Suprapubic skin (tissue), 4 donors: ENCODE results near the gene PTPRD. TPM values are rescaled to one million over a fixed set of nuclear protein-coding genes. Genes with fewer than 3 reads are reported as not detected.

Source experiments
- DNase-seq, 2 donors: peaks; one replicate each; pipeline ENCODE4 v3.0.0-alpha.2; 2019; ENCODE audit warnings: low spot score in 2 of 2
- H3K27ac ChIP-seq: fragments of 200-600 bp; sonication (generic); one replicate; pipeline ENCODE4 v1.5.1; 2019
- H3K27me3 ChIP-seq: fragments of 200-600 bp; sonication (generic); one replicate; pipeline ENCODE4 v1.5.1; 2019
- H3K36me3 ChIP-seq: fragments of 200-600 bp; sonication (generic); one replicate; pipeline ENCODE4 v1.5.1; 2019
- H3K4me1 ChIP-seq: fragments of 200-600 bp; sonication (generic); one replicate; pipeline ENCODE4 v1.5.1; 2019
- H3K4me3 ChIP-seq: fragments of 200-600 bp; sonication (generic); one replicate; pipeline ENCODE4 v1.5.1; 2019; ENCODE audit warnings: mild to moderate bottlenecking
- H3K9me3 ChIP-seq: fragments of 200-600 bp; sonication (generic); one replicate; pipeline ENCODE4 v1.5.1; 2019
- CTCF ChIP-seq, 2 donors: fragments of 200-600 bp in 1 of 2; fragments of 450-650 bp in 1 of 2; sonication (generic) in 1 of 2; IDR thresholded peaks; one replicate each; pipeline ENCODE4 v1.5.1; 2016 to 2019; ENCODE audit warnings: antibody characterized with exemption in 2 of 2, mild to moderate bottlenecking in 1 of 2, moderate library complexity in 1 of 2
- EP300 ChIP-seq: sonication (generic); formaldehyde crosslinking; IDR thresholded peaks from one replicate; pipeline ENCODE4 v1.6.1; 2017; ENCODE audit warnings: antibody characterized with exemption
- POLR2A ChIP-seq, 2 donors: fragments of 450-650 bp; IDR thresholded peaks; one replicate each; pipeline ENCODE4 v1.6.1; 2017; ENCODE audit warnings: antibody characterized with exemption in 2 of 2, mild to moderate bottlenecking in 2 of 2, moderate library complexity in 2 of 2
- POLR2AphosphoS5 ChIP-seq, 3 donors: sonication (generic); formaldehyde crosslinking; IDR thresholded peaks; one replicate each; pipeline ENCODE4 v1.6.1; 2017; ENCODE audit warnings: antibody characterized with exemption in 3 of 3
- WGBS: methylation state at CpG from one replicate; pipeline ENCODE4 v1.1.5; 2018; 5-methylcytosine and 5-hydroxymethylcytosine counted together
- total RNA-seq, 4 donors: library from RNA; depleted of rRNA; stranded (reverse); fragments of >200 nt; gene quantifications; one replicate each; pipeline ENCODE4 v1.1.0, GENCODE V29; 2016

The PTPRD gene
- total RNA-seq, 4 donors from 2014 or later = 0.49 to 3.3 (median 2.5) TPM

GRCh38 chr9:8917956-8918739 lies 1694.7 kb downstream of the PTPRD start:
- TF ChIP-seq POLR2A (IDR thresholded peaks at IDR 0.05) (no peak), POLR2AphosphoS5 (IDR thresholded peaks at IDR 0.05) (no peak), EP300 (no peak), CTCF (IDR thresholded peaks at IDR 0.05) (no peak)
- H3K4me1 ChIP-seq = no peaks in the 10 kb centered on the region
- H3K4me3 ChIP-seq = no peak overlapping the region
- no peak for DNase-seq
- no peaks in the 10 kb centered on the region for H3K9me3 ChIP-seq
- H3K27ac ChIP-seq = no peak overlapping the region
- H3K36me3 ChIP-seq = no peaks in the 10 kb centered on the region
- H3K27me3 ChIP-seq = no peaks in the 10 kb centered on the region
- 75% methylated on average over 7 of the region's 7 CpGs for WGBS

DNA sequence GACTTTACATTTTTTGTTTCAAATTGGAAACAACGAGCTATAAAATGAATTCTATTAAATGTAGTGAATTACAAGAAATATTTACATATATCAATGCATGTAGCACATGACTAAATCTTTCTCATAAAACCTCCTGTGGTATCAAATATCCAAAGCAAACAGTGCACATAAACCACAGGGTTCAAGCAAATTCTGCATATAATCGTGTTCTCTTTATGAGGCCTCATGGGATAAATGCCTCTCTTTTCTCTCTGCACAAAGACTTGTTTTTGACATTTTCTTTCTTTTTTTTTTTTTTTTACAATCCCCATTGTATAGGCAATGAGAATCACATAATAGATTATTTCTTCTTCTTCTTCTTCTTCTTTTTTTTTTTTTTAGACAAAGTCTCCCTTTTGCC lies 1696.0 kb downstream of the PTPRD start:
- Histone ChIP-seq H3K4me3 (no peak overlapping the region), H3K27me3 (no peaks in the 10 kb centered on the region), H3K9me3 (no peaks in the 10 kb centered on the region), H3K4me1 (no peaks in the 10 kb centered on the region), H3K36me3 (no peaks in the 10 kb centered on the region), H3K27ac (no peak overlapping the region)
- TF ChIP-seq EP300 (no peak), CTCF (IDR thresholded peaks at IDR 0.05) (no peak), POLR2A (IDR thresholded peaks at IDR 0.05) (no peak), POLR2AphosphoS5 (IDR thresholded peaks at IDR 0.05) (no peak)
- WGBS = 74% methylated on average over 2 of the region's 2 CpGs
- no peak for DNase-seq

DNA sequence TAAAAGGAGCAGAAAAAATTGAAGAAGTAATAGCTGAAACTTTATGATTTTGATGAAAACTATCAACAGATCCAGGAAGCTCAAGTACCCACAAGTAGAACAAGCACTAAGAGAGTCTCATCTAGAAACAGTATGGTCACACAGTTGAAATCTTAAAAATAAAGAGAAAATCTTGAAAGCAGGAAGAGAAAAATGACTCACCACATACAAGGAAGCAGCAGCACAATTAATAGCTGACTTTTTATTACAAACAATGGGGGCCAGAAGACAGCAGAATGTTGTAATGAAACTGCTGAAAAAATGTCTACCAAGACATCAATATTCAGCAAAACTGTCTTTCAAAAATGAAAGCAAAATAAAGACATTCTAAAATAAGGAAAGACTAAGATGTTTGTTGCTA lies 1704.9 kb downstream of the PTPRD start:
- H3K27ac ChIP-seq = no peak overlapping the region
- no peaks in the 10 kb centered on the region for H3K27me3 ChIP-seq
- no peaks in the 10 kb centered on the region for H3K36me3 ChIP-seq
- H3K4me3 ChIP-seq = no peak overlapping the region
- no peak for TF ChIP-seq POLR2A (IDR thresholded peaks at IDR 0.05)
- TF ChIP-seq POLR2AphosphoS5 (IDR thresholded peaks at IDR 0.05) = no peak
- no peak for TF ChIP-seq CTCF (IDR thresholded peaks at IDR 0.05)
- TF ChIP-seq EP300 = no peak
- no peaks in the 10 kb centered on the region for H3K9me3 ChIP-seq
- no peak for DNase-seq
- no peaks in the 10 kb centered on the region for H3K4me1 ChIP-seq

DNA sequence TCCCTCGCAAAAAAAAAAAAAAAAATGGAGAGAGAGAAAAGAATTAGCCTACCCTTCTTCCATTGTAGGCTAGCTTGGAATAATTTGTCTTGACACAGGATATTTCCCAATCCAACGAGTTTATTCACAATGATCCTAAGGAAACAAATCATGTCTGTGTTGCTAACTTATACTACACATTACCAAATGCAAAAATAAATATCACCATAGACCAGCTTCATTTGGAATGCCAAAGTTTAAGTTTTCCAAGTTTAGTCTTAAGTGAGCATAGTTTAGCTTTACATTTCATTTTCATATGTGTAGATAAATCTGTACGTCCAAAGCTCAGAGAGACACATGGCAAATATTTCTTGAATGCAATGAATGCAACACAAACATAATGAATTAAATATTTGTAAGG lies 1707.1 kb downstream of the PTPRD start:
- DNase-seq = no peak

More for the DNA sequence above, 1707.1 kb downstream of the PTPRD start:
- no peaks in the 10 kb centered on the region for H3K27me3 ChIP-seq
- H3K27ac ChIP-seq = no peak overlapping the region
- no peaks in the 10 kb centered on the region for H3K4me1 ChIP-seq
- 61% methylated on average over 3 of the region's 3 CpGs for WGBS
- H3K36me3 ChIP-seq = no peaks in the 10 kb centered on the region
- no peak overlapping the region for H3K4me3 ChIP-seq
- no peaks in the 10 kb centered on the region for H3K9me3 ChIP-seq
- TF ChIP-seq CTCF (IDR thresholded peaks at IDR 0.05) = no peak
- TF ChIP-seq EP300 = no peak
